DMS53 treated with DMSO at 0.1 percent for 48 hours (cell line): Measurements from ENCODE around the gene ZIC3.

ENCODE experiments used
- DNase-seq: peaks from one replicate; lab custom pipeline; 2025; ENCODE audit not compliant: unreplicated experiment; lab: John Stamatoyannopoulos, UW

ZIC3 gene

GRCh38 chrX:137573324-137574101 lies 7.6 kb downstream of the ZIC3 start:
- DNase-seq, result no peak

DNA sequence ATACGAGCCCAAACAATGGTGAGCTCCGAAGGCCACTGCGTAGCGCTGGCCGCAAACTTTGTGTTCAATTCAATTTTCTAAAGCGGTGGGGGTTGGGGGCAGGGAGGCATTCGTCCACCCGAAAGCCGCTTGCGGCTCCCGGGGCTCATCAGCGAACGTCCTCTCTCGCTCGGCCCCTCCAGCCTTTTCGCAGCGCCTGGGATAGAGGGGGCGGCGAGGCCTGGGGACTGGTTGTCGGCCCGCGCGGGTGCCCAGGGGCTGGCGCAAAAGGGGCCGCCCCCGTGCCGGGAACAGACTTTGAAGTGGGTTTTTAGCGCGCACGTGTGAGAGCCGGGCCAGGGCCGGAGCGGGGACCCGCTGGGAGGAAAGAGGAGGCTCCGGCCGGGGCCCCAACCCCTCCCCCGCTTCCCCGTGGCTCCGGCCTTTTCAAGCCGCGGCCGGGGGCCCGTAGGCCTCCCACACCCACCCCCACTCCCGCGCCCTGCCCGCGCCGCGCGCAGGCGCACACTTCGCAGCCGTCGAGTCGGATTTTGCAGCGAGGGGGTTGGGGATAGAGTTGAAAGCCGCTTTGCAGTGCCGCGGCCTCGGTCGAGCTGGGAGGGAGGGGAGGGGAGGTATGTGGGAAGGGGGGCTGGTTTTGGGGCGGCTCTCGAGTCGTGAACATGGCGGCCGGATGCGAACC lies 8.3 kb downstream of the ZIC3 start:
- no peak for DNase-seq

DNA sequence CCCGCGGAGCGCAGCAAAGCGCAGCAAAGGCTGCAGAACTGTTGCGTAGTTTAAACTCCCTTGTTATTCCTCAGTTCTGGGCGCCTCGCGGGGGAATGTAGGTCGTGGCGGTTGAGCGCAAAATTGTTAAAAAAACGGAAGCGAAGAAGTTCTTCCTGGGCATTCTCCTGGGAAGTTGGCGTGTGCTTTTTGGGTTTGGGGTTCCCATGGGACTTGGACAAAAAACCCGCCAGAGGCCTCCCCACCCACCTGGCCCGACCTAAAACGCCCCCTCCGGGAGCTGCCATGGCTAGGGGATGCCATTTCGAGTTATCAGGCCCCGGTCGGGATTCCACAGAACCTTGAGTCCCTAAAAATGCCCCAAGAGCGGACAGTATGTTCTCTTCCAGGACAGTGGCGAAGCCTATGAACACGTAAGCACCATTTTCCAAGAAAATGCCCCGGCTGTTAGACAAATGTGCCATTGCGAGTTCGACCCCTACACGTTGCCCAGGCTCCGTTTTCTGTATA lies 8.9 kb downstream of the ZIC3 start:
- DNase-seq, result no peak

DNA sequence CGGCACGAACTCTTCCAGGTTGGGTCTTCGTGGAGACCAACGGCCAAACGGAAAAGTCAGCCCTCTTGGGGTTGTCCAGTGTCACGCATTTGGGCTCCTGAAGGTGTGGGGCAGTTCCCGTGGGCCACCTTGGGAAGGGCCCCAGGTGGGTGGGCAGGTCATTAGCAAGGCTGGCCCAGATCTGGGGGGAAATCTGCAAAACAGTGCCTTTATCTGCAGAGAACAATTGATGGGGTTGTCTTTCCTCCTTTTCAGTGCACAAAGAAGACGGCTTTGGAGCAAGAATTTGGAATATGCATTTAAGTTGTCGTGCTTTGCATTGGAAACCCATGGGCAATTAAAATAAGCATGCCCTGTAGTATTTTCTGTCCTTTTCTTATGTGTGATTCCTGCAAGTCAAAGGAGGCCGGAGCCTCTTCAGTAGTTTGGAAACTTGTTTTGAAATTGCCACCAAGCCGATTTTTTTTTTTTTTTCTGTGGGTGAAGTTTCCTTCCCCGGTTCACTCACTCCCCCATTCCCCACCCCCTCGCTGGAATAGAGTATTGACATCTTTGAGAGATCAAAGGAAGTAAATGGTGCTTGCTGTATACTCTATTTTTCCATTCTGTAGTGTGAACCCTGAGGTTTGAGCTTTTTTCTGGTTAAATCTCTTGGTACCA lies 9.8 kb downstream of the ZIC3 start:
- DNase-seq, result no peak

GRCh38 chrX:137587151-137587550 lies 21.2 kb downstream of the ZIC3 start:
- DNase-seq, result no peak

DNA sequence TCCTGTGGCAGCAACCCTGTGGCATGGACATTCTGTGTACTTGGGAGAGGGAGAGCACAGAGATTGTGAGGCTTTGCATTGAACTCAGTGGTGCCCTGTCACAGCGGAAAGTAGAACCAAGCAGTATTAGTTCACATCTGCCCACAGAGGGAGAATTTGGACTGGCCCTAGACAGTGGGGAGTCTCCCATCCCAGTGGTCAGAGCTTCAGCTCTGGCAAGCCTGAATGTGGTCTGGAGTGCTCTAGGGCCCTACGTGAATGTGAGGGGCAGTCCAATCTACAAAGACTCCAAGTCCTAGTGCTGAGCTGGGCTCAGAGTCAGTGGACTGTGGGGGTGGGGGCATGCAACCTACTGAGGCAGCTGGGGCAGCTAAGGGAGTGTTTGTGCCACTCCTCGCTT lies 34.8 kb downstream of the ZIC3 start:
- no peak for DNase-seq
